ENCODE measurements around the gene ARHGAP24. TPM values are rescaled to one million over a fixed set of nuclear protein-coding genes. Genes with fewer than 3 reads are reported as not detected.

The ARHGAP24 gene
- total and polyA plus RNA-seq, 2 donors (not counting 3 experiments of a cell fraction or from before 2014, with no cell fraction given): 52.1 to 79.4 TPM

GRCh38 chr4:85509882-85510631, 35.1 kb downstream of the ARHGAP24 start:
- no peak overlapping the region for H3K4me2 ChIP-seq (ENCODE audit: insufficient read depth, low read length)
- no peaks in the 10 kb centered on the region for H3K4me1 ChIP-seq (ENCODE audit: control insufficient read depth, extremely low read depth, insufficient read depth, low read length)
- H3K4me3 ChIP-seq (replicated peaks in 1 of 3; ENCODE audit: insufficient read depth in 1 of 3, low read depth in 1 of 3, low read length in 3 of 3): no peak overlapping the region
- no peaks in the 10 kb centered on the region for H3K9me3 ChIP-seq (replicated peaks; ENCODE audit: control insufficient read depth, insufficient read depth, low read length)
- no peaks in the 10 kb centered on the region for H4K20me1 ChIP-seq (replicated peaks; ENCODE audit: control insufficient read depth, extremely low read depth, insufficient read depth, low read length)
- ChIA-PET CTCF (no interaction called here), POLR2A (no interaction called here)
- DNase-seq (ENCODE audit: low read depth, low spot score): no peak
- no peaks in the 10 kb centered on the region for H3K79me2 ChIP-seq (ENCODE audit: control insufficient read depth, insufficient read depth, low read length)
- peaks cover 4% of the 10 kb centered on the region in 2 experiments for H3K27me3 ChIP-seq (ENCODE audit: control insufficient read depth in 2 of 2, insufficient read depth in 2 of 2, low read length in 2 of 2)
- FAIRE-seq: no peak
- H3K36me3 ChIP-seq (ENCODE audit: control insufficient read depth in 2 of 2, extremely low read depth in 1 of 2, insufficient read depth in 2 of 2, low read length in 2 of 2): no peaks in the 10 kb centered on the region
- H3K9ac ChIP-seq (replicated peaks; ENCODE audit: extremely low read depth, insufficient read depth, low read length): no peak overlapping the region
- no peak overlapping the region for H3K27ac ChIP-seq (ENCODE audit: insufficient read depth, low read depth, low read length)
- BruUV-seq (replicated peaks): no TSS peak
- H3K9me1 ChIP-seq (replicated peaks; ENCODE audit: control insufficient read depth, extremely low read depth, insufficient read depth, low read length): no peaks in the 10 kb centered on the region
- intact Hi-C loops (cut with micrococcal nuclease) (no loop called here), dilution Hi-C loops (cut with MboI; ENCODE audit: extremely low pct_ligation_motif_present, low sequenced_read_pairs) (no loop called here)
- H2AFZ ChIP-seq (ENCODE audit: low read depth, low read length): no peak overlapping the region
- TF ChIP-seq POLR2AphosphoS5 (IDR thresholded peaks at IDR 0.05; ENCODE audit: insufficient read depth, low read depth, low read length) (no peak), JUN (IDR thresholded peaks at IDR 0.05; ENCODE audit: borderline replicate concordance, insufficient read depth, insufficient read length, low read depth) (no peak)

DNA sequence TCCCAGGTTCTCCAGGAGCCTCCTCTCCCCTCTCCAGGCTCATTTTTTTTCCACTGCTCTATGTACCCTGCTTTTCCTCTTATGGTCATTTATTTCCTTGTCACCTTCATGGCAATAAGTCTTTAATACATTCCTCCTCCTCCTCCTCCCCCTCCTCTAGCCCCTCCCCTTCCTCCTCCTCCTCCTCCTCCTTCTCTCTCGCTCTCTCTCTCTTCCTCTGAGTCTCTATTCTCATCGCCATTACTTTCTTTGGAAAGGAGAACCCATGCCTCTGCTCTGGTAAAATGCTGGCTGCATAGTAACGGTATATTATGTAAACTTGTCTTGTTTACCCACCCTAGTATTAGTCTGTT, 35.7 kb downstream of the ARHGAP24 start:
- TF ChIP-seq POLR2A (IDR thresholded peaks at IDR 0.05; ENCODE audit: low read depth, low read length) (no peak), FOS (IDR thresholded peaks at IDR 0.05; ENCODE audit: borderline replicate concordance, insufficient read depth, low read length) (no peak), GATA2 (IDR thresholded peaks at IDR 0.05; ENCODE audit: insufficient read depth, insufficient read length, low read depth, low read length) (no peak), POLR2AphosphoS5 (IDR thresholded peaks at IDR 0.05; ENCODE audit: insufficient read depth, low read depth, low read length) (no peak), MAX (IDR thresholded peaks at IDR 0.05; ENCODE audit: insufficient read depth, insufficient read length) (no peak), EZH2 (IDR thresholded peaks at IDR 0.05; ENCODE audit: borderline replicate concordance, low read depth, low read length, severe bottlenecking) (no peak), MYC (IDR thresholded peaks at IDR 0.05; ENCODE audit: low read depth, low read length) (no peak), JUN (IDR thresholded peaks at IDR 0.05; ENCODE audit: borderline replicate concordance, insufficient read depth, insufficient read length, low read depth) (no peak)
- TF ChIP-seq, protein P1, sequence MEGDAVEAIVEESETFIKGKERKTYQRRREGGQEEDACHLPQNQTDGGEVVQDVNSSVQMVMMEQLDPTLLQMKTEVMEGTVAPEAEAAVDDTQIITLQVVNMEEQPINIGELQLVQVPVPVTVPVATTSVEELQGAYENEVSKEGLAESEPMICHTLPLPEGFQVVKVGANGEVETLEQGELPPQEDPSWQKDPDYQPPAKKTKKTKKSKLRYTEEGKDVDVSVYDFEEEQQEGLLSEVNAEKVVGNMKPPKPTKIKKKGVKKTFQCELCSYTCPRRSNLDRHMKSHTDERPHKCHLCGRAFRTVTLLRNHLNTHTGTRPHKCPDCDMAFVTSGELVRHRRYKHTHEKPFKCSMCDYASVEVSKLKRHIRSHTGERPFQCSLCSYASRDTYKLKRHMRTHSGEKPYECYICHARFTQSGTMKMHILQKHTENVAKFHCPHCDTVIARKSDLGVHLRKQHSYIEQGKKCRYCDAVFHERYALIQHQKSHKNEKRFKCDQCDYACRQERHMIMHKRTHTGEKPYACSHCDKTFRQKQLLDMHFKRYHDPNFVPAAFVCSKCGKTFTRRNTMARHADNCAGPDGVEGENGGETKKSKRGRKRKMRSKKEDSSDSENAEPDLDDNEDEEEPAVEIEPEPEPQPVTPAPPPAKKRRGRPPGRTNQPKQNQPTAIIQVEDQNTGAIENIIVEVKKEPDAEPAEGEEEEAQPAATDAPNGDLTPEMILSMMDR (IDR thresholded peaks at IDR 0.05; ENCODE audit: extremely low read depth in 1 of 2, insufficient read depth in 1 of 2, low read depth in 1 of 2, low read length in 2 of 2): no peak
- dilution Hi-C loops (cut with MboI; ENCODE audit: extremely low pct_ligation_motif_present, low sequenced_read_pairs) (no loop called here), intact Hi-C loops (cut with micrococcal nuclease) (no loop called here)
- no peaks in the 10 kb centered on the region for H3K79me2 ChIP-seq (ENCODE audit: control insufficient read depth, insufficient read depth, low read length)
- H2AFZ ChIP-seq (ENCODE audit: low read depth, low read length): no peak overlapping the region
- H3K27me3 ChIP-seq (ENCODE audit: control insufficient read depth in 2 of 2, insufficient read depth in 2 of 2, low read length in 2 of 2): peaks cover 4% of the 10 kb centered on the region in 2 experiments
- H3K36me3 ChIP-seq (ENCODE audit: control insufficient read depth in 2 of 2, extremely low read depth in 1 of 2, insufficient read depth in 2 of 2, low read length in 2 of 2): no peaks in the 10 kb centered on the region
- H3K4me2 ChIP-seq (ENCODE audit: insufficient read depth, low read length): no peak overlapping the region
- DNase-seq (ENCODE audit: low read depth, low spot score) (no peak), FAIRE-seq (no peak)
- BruUV-seq (replicated peaks): no TSS peak
- POLR2A ChIA-PET: no interaction called here
- no peaks in the 10 kb centered on the region for H3K4me1 ChIP-seq (ENCODE audit: control insufficient read depth, extremely low read depth, insufficient read depth, low read length)
- no peaks in the 10 kb centered on the region for H3K9me3 ChIP-seq (replicated peaks; ENCODE audit: control insufficient read depth, insufficient read depth, low read length)
- H4K20me1 ChIP-seq (replicated peaks; ENCODE audit: control insufficient read depth, extremely low read depth, insufficient read depth, low read length): no peaks in the 10 kb centered on the region
- no peak overlapping the region for H3K9ac ChIP-seq (replicated peaks; ENCODE audit: extremely low read depth, insufficient read depth, low read length)
- H3K9me1 ChIP-seq (replicated peaks; ENCODE audit: control insufficient read depth, extremely low read depth, insufficient read depth, low read length): no peaks in the 10 kb centered on the region
- H3K4me3 ChIP-seq (replicated peaks in 1 of 3; ENCODE audit: insufficient read depth in 1 of 3, low read depth in 1 of 3, low read length in 3 of 3): no peak overlapping the region
- H3K27ac ChIP-seq (ENCODE audit: insufficient read depth, low read depth, low read length): no peak overlapping the region
- CTCF ChIA-PET: no interaction called here

Data from endothelial cell of umbilical vein (primary cell).